Brain microvascular endothelial cell (primary cell): Measurements from ENCODE around the gene SLC44A5.
"Not testable (repeated sequence)": the region's sequence is repeated elsewhere in the genome, so short reads cannot be mapped to it uniquely, and the experiment has no call there.

Experiments used
- DNase-seq: peaks from one replicate; pipeline ENCODE4 v3.0.0-alpha.2; 2020
- H3K27ac ChIP-seq: fragments of 250-450 bp; sonication (Bioruptor Pico); 2 replicates; pipeline ENCODE4 v1.5.1; 2020; ENCODE audit warnings: mild to moderate bottlenecking, moderate library complexity
- H3K27me3 ChIP-seq: fragments of 250-450 bp; sonication (Bioruptor Pico); replicated peaks from 2 replicates; pipeline ENCODE4 v1.5.1; 2020; ENCODE audit warnings: mild to moderate bottlenecking
- H3K36me3 ChIP-seq: fragments of 250-450 bp; sonication (Bioruptor Pico); replicated peaks from 2 replicates; pipeline ENCODE4 v1.5.1; 2020; ENCODE audit warnings: mild to moderate bottlenecking
- H3K4me3 ChIP-seq: 2 replicates; pipeline ENCODE4 v1.5.1; 2011; ENCODE audit warnings: low read depth, mild to moderate bottlenecking, control low read depth, low read length, moderate library complexity
- CTCF ChIP-seq: IDR thresholded peaks from 2 replicates; pipeline ENCODE4 v1.5.1; 2011; ENCODE audit warnings: low read depth, mild to moderate bottlenecking, moderate library complexity, low read length, control low read depth, inconsistent platforms; ENCODE audit errors: missing control alignments
- in situ Hi-C: cut with HindIII; loops from 2 replicates; pipeline ENCODE4 v1.10.0; 2017; ENCODE audit warnings: low sequenced_read_pairs, low pct_ligation_motif_present

The SLC44A5 gene

GRCh38 chr1:75273110-75273509 lies 337.8 kb downstream of the SLC44A5 start:
- no peak for TF ChIP-seq CTCF
- DNase-seq, result no peak
- in situ Hi-C loops, result no loop called here

GRCh38 chr1:75265792-75266191 lies 345.1 kb downstream of the SLC44A5 start:
- DNase-seq, result peak; percentile 16
- in situ Hi-C loops, result no loop called here
- no peaks in the 10 kb centered on the region for H3K36me3 ChIP-seq

More at GRCh38 chr1:75273110-75273509, 337.8 kb downstream of the SLC44A5 start:
- H3K4me3 ChIP-seq, result no peak overlapping the region
- no peaks in the 10 kb centered on the region for H3K27me3 ChIP-seq
- H3K27ac ChIP-seq, result no peak overlapping the region
- H3K36me3 ChIP-seq, result no peaks in the 10 kb centered on the region

GRCh38 chr1:75264112-75264511 lies 346.8 kb downstream of the SLC44A5 start:
- DNase-seq, result no peak
- H3K36me3 ChIP-seq, result no peaks in the 10 kb centered on the region
- H3K4me3 ChIP-seq, result no peak overlapping the region
- TF ChIP-seq CTCF, result no peak
- no peaks in the 10 kb centered on the region for H3K27me3 ChIP-seq
- no peak overlapping the region for H3K27ac ChIP-seq
- in situ Hi-C loops, result no loop called here

More at GRCh38 chr1:75265792-75266191, 345.1 kb downstream of the SLC44A5 start:
- H3K4me3 ChIP-seq, result no peak overlapping the region
- H3K27me3 ChIP-seq, result no peaks in the 10 kb centered on the region
- peak; percentile 59 for TF ChIP-seq CTCF
- no peak overlapping the region for H3K27ac ChIP-seq

GRCh38 chr1:75263616-75264015 lies 347.3 kb downstream of the SLC44A5 start:
- H3K27ac ChIP-seq, in situ Hi-C loops, H3K4me3 ChIP-seq, DNase-seq, H3K27me3 ChIP-seq, H3K36me3 ChIP-seq: not testable (repeated sequence)

- DNase-seq, H3K27ac ChIP-seq, H3K36me3 ChIP-seq, in situ Hi-C loops, H3K27me3 ChIP-seq, H3K4me3 ChIP-seq: not testable (repeated sequence)
Measured at GRCh38 chr1:75261946-75262345, 349.0 kb downstream of the SLC44A5 start.

- in situ Hi-C loops, result no loop called here
- no peaks in the 10 kb centered on the region for H3K27me3 ChIP-seq
Measured at GRCh38 chr1:75258351-75258750, 352.6 kb downstream of the SLC44A5 start.

More at GRCh38 chr1:75258351-75258750, 352.6 kb downstream of the SLC44A5 start:
- Histone ChIP-seq H3K36me3 (no peaks in the 10 kb centered on the region), H3K4me3 (no peak overlapping the region), H3K27ac (no peak overlapping the region)
- DNase-seq, result no peak
- TF ChIP-seq CTCF, result no peak
